ENCODE measurements around the gene GDA.

Gene GDA

GRCh38 chr9:72151104-72151503 is 1.9 kb downstream of the GDA start:
- DNase-seq, result no peak

- DNase-seq, result no peak
Measured at GRCh38 chr9:72154468-72155285, 5.4 kb downstream of the GDA start.

- DNase-seq, result no peak
Measured at GRCh38 chr9:72155301-72155700, 6.1 kb downstream of the GDA start.

- no peak for DNase-seq
Measured at GRCh38 chr9:72156586-72156985, 7.3 kb downstream of the GDA start.

- DNase-seq, result no peak
Measured at GRCh38 chr9:72158680-72159079, 9.4 kb downstream of the GDA start.

- DNase-seq, result no peak
Measured at GRCh38 chr9:72160446-72161123, 11.3 kb downstream of the GDA start.

GRCh38 chr9:72165326-72165725 is 16.1 kb downstream of the GDA start:
- no peak for DNase-seq

GRCh38 chr9:72165821-72166547 is 16.7 kb downstream of the GDA start:
- DNase-seq, result no peak

GRCh38 chr9:72168075-72168474 is 18.8 kb downstream of the GDA start:
- no peak for DNase-seq

GRCh38 chr9:72169178-72169577 is 19.9 kb downstream of the GDA start:
- DNase-seq, result no peak

GRCh38 chr9:72173080-72173479 is 23.8 kb downstream of the GDA start:
- DNase-seq, result no peak

GRCh38 chr9:72185561-72185960 is 36.3 kb downstream of the GDA start:
- no peak for DNase-seq

GRCh38 chr9:72187121-72187695 is 38.0 kb downstream of the GDA start:
- DNase-seq, result no peak

- DNase-seq, result no peak
Measured at GRCh38 chr9:72188232-72188631, 39.0 kb downstream of the GDA start.

- no peak for DNase-seq
Measured at GRCh38 chr9:72193478-72193881, 44.2 kb downstream of the GDA start.

GRCh38 chr9:72199238-72199637 is 50.0 kb downstream of the GDA start:
- DNase-seq, result no peak

- no peak for DNase-seq
Measured at GRCh38 chr9:72200452-72200851, 51.2 kb downstream of the GDA start.

GRCh38 chr9:72202009-72202408 is 52.8 kb downstream of the GDA start:
- DNase-seq, result no peak

GRCh38 chr9:72203205-72203803 is 54.1 kb downstream of the GDA start:
- no peak for DNase-seq

GRCh38 chr9:72204062-72204461 is 54.8 kb downstream of the GDA start:
- DNase-seq, result no peak

GRCh38 chr9:72205513-72205912 is 56.3 kb downstream of the GDA start:
- no peak for DNase-seq

GRCh38 chr9:72207278-72207677 is 58.0 kb downstream of the GDA start:
- DNase-seq, result no peak

GRCh38 chr9:72210522-72210921 is 61.3 kb downstream of the GDA start:
- DNase-seq, result no peak
